HG03575 (cell line): ENCODE measurements around the gene CCDC171.
"Not testable (repeated sequence)": the region's sequence is repeated elsewhere in the genome, so short reads cannot be mapped to it uniquely, and the experiment has no call there.

Experiments used
- ATAC-seq: cut with Tn5 transposase; IDR thresholded peaks from one replicate; pipeline ENCODE4 v1.9.1; 2021; ENCODE audit not compliant: unreplicated experiment, insufficient number of reproducible peaks, low FRiP score; ENCODE audit errors: extremely low read depth

Gene CCDC171

DNA sequence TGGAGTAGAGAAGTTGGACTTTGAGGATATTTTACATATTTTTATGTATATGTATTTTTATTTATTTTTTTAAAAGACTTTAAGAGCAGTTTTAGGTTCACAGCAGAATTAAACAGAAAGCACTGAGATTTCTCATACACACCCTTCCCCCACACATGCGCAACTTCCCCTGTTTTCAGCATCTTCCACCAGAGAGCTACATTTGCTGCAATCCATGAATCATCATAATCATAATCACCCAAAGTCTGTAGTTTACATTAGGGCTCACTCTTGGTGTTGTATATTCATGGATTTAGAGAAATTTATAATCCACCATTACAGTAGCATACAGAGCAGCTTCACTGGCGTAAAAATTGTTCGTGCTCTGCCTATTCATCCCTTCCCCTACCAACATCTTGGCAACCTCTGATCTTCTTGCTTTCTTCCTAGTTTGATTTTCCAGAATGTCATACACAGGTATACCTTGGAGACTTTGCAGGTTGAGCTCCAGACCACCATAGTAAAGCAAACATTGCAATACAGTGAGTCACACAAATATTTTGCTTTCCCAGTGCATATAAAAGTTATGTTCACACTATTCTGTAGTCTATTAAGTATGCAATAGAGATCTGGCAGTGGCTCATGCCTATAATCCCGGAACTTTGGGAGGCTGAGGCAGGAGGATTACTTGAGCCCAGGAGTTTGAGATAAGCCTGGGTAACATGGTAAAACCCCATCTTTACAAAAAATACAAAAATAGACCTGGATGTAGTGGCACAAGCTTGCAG lies 9.6 kb upstream of the CCDC171 start:
- no peak for ATAC-seq

DNA sequence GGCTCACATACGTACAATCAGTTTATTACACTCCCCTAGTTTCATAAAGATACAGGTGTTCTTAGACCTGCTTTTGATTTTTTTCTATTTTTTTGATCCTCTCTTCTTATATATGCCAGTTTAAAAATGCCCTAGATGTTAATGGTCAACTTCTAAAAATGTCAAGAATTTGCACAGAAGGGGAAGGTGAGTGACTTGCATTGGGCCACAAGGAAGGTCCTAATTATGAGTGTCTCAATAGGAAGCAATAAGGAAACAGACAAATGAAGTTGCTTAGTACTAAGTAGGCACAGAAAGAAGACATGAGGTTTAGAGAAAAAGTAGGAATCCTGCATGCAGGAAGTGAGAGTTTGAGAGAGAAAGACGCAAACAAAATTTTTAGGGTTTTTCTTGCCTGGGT lies 3.2 kb upstream of the CCDC171 start:
- ATAC-seq, result no peak

DNA sequence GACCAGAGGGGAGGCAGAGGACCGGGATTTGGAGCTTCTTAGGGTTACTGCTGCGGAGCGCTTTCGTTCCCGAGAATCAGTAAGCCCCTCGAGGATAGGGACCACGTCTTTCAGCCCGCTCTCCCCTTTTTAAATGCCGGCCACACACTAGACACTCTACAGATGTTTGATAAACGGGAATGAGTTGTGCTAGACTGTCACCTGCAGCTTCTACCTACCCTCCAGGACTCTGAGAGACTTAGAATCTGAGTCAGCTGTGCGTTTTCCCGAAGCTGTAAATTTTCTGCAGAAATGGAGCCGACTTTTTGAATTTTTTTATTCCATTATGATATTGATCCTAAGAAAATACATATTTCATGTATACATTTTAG lies 670 bp downstream of the CCDC171 start:
- peak; percentile 3 for ATAC-seq

DNA sequence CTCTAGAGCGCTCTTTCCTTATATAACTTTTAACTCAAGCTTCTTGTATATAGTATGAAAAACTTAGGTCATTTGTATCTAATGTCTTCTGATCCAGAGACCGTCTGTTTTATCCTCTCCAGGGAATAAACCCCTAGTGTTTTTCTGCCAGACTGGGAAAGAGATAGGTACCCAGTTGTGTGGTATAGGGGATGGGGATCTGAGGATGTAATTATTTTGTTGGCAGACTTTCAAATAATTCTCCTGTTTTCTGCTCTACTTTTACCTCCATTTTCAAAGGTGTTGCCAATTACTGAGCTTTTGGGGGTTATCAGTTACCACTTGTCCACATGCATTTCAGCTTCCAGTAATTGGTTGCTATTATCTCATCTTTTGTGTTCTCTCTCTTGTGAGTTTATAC lies 17.9 kb downstream of the CCDC171 start:
- no peak for ATAC-seq

DNA sequence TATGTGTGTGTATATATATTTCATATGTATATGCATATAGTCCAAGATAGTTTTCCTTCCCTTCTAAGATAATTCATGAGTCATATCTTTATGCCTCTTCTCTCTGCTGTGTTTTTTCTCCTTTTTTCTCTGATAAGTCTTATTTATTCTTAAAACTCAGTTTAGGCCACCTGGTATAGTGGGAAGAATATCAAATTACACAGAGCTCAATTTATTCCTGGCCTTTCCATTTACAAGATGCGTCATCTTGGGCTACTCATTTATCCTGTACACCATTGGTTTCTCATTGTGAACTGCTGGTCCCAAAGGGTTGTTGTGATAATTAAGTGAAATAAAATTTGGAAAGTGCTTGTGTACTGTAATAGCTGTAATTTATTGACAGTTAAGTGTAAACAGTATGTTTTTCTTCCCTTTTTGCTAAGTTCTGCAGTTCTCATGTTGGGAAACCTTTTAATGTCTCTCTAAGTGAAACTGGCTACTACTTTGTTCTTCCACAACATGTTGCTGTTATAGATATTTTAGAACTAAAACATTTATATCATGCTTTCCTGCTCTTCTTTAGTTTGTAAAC lies 19.4 kb downstream of the CCDC171 start:
- no peak for ATAC-seq

DNA sequence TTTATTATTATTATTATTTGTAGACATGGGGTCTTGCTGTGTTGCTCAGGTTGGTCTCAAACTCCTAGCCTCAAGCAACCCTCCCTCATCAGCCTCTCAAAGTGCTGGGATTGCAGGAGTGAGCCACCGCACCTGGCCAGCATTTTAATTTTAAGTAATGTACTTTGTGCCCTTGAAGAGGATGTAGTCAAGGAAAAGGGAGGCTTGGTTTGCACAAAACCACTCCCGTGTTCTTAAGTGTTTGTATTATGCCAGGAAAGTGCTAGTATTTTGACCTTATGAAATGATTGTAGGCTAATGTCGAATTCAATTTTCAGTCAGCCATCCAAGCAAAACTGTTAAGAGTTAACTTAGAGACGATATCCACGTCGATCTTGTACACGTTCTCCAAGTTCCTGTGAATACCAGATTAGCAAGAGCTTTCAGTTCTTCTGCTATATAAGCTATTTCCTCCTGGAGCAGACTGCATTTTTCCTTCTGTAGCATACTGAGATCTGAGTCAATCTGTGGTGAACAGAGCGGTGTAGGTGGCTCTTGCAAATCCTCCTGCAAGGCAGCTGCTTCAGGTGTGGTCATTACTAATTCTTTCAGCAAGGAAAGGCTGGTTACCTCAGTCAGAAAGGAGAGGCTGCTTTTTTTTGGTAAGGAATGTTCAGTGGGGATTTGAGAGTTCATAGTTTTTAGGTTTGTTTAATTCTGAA lies 23.7 kb downstream of the CCDC171 start:
- ATAC-seq, result no peak

GRCh38 chr9:15578714-15579113 lies 25.9 kb downstream of the CCDC171 start:
- ATAC-seq, result no peak

- ATAC-seq, result no peak
Observed at GRCh38 chr9:15584379-15584778, 31.5 kb downstream of the CCDC171 start.

DNA sequence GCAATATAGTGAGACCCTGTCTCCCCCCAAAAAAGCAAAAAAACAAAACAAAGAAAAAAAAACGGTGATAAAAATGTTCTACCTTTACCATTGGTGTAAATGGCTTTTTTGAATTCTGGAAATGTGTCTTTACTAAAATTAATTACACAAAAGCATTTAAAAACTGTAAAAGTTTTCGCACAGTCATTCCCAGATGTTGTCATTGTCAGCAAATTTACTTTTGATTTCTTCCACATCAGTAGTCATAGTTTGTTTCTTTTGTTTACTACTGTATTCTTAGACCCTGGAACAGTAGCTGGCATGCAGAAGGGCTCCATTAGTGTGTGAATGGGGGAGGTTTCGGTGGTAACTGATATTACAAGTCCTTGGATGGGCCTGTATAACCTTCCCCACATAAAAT lies 39.5 kb downstream of the CCDC171 start:
- no peak for ATAC-seq

GRCh38 chr9:15592940-15593339 lies 40.1 kb downstream of the CCDC171 start:
- not testable (repeated sequence) for ATAC-seq

- ATAC-seq, result not testable (repeated sequence)
Observed at GRCh38 chr9:15600666-15601330, 48.0 kb downstream of the CCDC171 start.

- no peak for ATAC-seq
Observed at GRCh38 chr9:15606643-15607472, 54.0 kb downstream of the CCDC171 start.

DNA sequence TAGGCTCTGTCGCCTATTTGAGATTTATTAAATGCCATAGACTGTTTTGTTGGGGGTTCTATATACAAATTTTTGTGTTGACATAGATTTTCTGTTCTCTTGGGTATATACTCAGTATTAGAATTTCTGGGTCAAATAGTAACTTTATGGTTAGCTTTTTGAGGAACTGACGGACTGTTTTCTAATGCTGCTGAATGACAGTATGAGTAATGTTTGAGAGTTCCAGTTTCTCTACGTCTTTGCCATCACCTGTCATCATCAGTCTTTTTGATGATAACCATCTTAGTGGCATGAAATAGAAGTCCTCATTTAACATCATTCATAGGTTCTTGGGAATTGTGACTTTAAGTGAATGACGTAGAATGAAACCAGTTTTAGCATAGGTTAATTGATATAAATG lies 60.1 kb downstream of the CCDC171 start:
- ATAC-seq, result no peak

- ATAC-seq, result no peak
Observed at GRCh38 chr9:15617782-15618181, 64.9 kb downstream of the CCDC171 start.

GRCh38 chr9:15618540-15619331 lies 65.9 kb downstream of the CCDC171 start:
- ATAC-seq, result no peak

DNA sequence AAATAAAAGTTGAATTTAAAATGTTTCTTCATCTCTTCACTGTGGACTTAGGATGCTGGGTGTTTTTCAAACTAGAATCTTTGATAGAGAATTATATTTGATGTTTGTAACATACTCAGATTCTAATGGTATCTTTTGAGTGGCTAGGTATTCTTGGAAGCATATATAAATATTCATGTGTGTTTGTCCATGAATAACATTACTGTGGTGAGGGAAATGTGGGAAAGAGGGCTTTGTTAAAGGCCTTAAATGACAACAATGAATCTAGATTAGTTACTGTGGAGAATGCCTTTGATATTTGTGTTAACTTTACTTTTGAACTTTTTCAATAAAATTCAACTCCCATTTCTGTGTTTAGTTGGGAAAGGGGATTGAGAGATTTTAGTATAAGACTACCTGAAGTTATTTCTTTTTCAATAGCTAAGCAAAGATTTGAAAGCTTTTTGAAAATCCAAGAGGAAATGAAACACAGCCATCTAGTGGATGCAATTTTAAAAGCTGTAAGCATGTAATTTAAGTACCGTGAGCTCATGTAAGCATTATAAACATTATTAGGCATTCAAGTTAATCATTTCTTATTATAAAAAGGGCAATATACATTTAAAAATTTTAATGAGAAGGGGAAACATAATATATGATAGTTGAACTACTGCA lies 69.6 kb downstream of the CCDC171 start:
- no peak for ATAC-seq

GRCh38 chr9:15635752-15636151 lies 82.9 kb downstream of the CCDC171 start:
- no peak for ATAC-seq

- ATAC-seq, result no peak
Observed at GRCh38 chr9:15640121-15640520, 87.3 kb downstream of the CCDC171 start.
